ENCODE data around the gene NSUN3.

Gene NSUN3

GRCh38 chr3:94121161-94121560 lies 58.3 kb downstream of the NSUN3 start:
- H3K4me3 ChIP-seq (ENCODE audit: low read depth, low read length) = no peak overlapping the region
- no peak for TF ChIP-seq CTCF (IDR thresholded peaks at IDR 0.05; ENCODE audit: low read depth, low read length)

- H3K4me3 ChIP-seq (ENCODE audit: low read depth, low read length) = no peak overlapping the region
- TF ChIP-seq CTCF (IDR thresholded peaks at IDR 0.05; ENCODE audit: low read depth, low read length) = no peak
Measured at GRCh38 chr3:94127115-94127514, 64.3 kb downstream of the NSUN3 start.

- no peak for TF ChIP-seq CTCF (IDR thresholded peaks at IDR 0.05; ENCODE audit: low read depth, low read length)
- no peak overlapping the region for H3K4me3 ChIP-seq (ENCODE audit: low read depth, low read length)
Measured at GRCh38 chr3:94130690-94131089, 67.8 kb downstream of the NSUN3 start.

GRCh38 chr3:94132777-94133176 lies 69.9 kb downstream of the NSUN3 start:
- H3K4me3 ChIP-seq (ENCODE audit: low read depth, low read length) = no peak overlapping the region
- no peak for TF ChIP-seq CTCF (IDR thresholded peaks at IDR 0.05; ENCODE audit: low read depth, low read length)

DNA sequence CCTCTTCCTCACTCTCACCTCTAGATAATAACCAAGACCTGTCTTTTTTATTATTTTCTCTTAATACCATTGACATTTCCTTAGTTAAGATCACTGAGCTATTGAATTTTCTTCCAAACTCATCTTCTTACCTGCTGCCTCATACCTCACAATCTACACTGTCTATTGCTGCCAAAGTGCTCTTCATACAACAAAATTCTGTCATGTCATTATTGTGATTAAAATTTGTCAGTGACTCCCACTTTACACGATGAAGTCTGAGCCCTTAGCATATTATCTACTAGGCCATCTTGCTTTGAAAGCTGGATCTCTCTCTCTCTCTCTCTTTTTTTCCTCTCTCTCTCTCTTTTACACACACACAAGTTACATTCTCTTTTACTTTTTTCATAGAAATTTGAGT lies 73.3 kb downstream of the NSUN3 start:
- H3K4me3 ChIP-seq (ENCODE audit: low read depth, low read length) = no peak overlapping the region
- no peak for TF ChIP-seq CTCF (IDR thresholded peaks at IDR 0.05; ENCODE audit: low read depth, low read length)

- no peak overlapping the region for H3K4me3 ChIP-seq (ENCODE audit: low read depth, low read length)
- no peak for TF ChIP-seq CTCF (IDR thresholded peaks at IDR 0.05; ENCODE audit: low read depth, low read length)
Measured at GRCh38 chr3:94137377-94137776, 74.5 kb downstream of the NSUN3 start.

GRCh38 chr3:94146455-94146854 lies 83.6 kb downstream of the NSUN3 start:
- no peak overlapping the region for H3K4me3 ChIP-seq (ENCODE audit: low read depth, low read length)
- no peak for TF ChIP-seq CTCF (IDR thresholded peaks at IDR 0.05; ENCODE audit: low read depth, low read length)
